Fibroblast of lung (primary cell): ENCODE results near the gene RAD52.

Experiments
- CTCF ChIP-seq, 2 donors: IDR thresholded peaks in 1 of 2; conservative IDR thresholded peaks in 1 of 2; 1 replicate in 1 of 2; 2 replicates in 1 of 2; pipeline ENCODE4 v1.5.1; 2011 to 2012; ENCODE audit warnings: low read length in 2 of 2, control low read depth in 1 of 2, inconsistent platforms in 1 of 2, low read depth in 1 of 2, mild to moderate bottlenecking in 1 of 2
- EZH2 ChIP-seq: IDR thresholded peaks from 2 replicates; pipeline ENCODE4 v1.5.1; 2012; ENCODE audit warnings: low read length, control low read depth, mild to moderate bottlenecking; ENCODE audit errors: missing control alignments

GRCh38 chr12:943051-943450 is 6.4 kb downstream of the RAD52 start:
- TF ChIP-seq CTCF (conservative IDR thresholded peaks at IDR 0.05 in 1 of 2, IDR thresholded peaks at IDR 0.05 in 1 of 2; ENCODE audit: low read depth in 1 of 2, low read length in 2 of 2) (no peak), EZH2 (no peak)
